Measurements from ENCODE around the gene STPG3.

STPG3 gene

DNA sequence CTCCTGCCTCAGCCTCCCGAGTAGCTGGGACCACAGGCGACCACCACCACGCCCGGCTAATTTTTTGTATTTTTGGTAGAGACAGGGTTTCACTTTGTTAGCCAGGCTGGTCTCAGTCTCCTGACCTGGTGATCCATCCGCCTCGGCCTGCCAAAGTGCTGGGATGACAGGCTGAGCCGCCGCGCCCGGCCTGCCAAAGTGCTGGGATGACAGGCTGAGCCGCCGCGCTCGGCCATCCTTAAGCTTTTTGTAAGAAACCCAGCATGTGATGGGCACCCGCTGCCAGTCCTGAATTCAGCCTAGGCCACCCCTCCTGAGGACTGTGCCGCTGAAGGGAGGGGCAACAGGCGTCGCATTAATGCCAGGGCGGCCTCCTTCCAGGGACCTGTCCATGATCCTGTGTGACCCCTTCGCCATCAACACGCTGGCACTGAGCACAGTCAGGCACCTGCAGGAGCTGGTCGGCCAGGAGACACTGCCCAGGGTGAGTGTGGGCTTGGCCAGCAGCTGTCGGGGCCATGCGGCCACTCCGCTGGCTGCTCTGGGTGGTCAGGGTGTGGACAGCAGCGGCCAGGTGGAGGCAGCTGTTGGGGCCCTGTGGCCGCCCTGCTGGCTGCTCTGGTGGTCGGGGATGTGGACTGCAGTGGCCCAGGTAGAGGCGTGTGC is 14.5 kb downstream of the STPG3 start:
- no peak for DNase-seq (ENCODE audit: low read depth in 2 of 2)

DNA sequence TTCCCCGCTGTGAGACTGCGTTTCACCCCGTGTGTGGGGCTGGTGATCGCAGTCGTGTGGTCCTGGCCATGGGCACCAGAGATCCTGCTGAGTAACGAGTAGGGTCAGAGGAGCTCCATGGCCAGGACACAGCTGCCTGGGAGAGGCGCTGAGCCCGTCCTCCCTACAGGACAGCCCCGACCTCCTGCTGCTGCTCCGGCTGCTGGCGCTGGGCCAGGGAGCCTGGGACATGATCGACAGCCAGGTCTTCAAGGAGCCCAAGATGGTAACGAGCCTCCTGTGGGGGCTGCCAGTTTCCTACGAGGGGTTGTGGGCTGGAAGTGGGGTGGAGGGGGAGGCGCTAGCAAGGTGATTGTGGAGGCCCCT is 15.1 kb downstream of the STPG3 start:
- DNase-seq (ENCODE audit: low read depth in 2 of 2): no peak

DNA sequence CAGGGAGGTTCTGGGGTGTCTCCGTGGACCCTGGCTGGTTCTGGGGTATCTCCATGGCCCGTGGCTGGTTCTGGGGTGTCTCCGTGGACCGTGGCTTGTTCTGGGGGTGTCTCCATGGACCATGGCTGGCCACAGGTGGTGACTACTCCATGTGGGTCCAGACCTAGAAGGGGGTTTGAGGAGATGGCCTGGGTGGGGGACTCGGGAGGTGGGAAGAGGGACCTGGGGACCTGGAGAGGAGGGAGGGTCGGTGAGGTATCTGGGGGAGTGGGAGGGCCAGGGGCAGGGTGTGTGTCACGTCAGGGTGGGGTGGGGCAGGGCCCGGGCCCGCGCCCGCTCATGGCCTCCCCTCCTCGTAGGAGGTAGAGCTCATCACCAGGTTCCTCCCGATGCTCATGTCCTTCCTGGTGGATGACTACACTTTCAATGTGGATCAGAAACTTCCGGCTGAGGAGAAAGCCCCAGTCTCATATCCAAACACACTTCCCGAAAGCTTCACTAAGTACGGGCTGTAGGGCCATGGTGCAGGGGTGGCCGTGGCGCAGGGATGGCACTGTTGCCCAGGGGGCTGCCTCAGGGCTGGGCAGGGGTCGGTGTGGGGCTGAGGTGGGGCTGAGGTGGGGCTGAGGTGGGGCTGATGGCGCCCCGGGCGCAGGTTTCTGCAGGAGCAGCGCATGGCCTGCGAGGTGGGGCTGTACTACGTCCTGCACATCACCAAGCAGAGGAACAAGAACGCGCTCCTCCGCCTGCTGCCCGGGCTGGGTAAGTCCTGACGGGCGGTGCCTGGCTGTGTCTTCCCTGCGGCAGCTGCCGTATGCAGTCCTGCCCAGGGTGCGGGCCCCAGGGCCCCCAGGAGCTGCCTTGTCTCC is 15.7 kb downstream of the STPG3 start:
- no peak for DNase-seq (ENCODE audit: low read depth in 2 of 2)

DNA sequence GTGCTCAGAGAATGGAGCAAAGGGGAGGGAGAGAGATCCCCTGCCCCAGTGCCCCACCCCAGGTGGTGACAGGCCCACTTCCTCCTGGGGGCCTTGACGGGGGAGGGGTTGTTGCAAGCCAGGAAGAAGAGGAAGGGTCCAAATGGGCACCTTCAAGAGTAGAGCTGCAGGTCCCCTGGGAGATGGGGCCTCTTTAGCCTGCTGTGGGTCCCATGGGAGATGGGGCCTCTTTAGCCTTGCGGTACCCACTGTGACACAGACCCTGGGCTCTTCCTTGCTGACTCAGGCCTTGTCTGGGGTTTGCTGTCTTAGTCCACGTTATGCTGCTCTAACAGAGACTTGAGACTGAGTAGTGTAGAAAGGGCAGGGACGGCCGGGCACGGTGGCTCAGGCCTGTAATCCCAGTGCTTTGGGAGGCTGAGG is 16.9 kb downstream of the STPG3 start:
- DNase-seq (ENCODE audit: low read depth in 2 of 2): no peak

DNA sequence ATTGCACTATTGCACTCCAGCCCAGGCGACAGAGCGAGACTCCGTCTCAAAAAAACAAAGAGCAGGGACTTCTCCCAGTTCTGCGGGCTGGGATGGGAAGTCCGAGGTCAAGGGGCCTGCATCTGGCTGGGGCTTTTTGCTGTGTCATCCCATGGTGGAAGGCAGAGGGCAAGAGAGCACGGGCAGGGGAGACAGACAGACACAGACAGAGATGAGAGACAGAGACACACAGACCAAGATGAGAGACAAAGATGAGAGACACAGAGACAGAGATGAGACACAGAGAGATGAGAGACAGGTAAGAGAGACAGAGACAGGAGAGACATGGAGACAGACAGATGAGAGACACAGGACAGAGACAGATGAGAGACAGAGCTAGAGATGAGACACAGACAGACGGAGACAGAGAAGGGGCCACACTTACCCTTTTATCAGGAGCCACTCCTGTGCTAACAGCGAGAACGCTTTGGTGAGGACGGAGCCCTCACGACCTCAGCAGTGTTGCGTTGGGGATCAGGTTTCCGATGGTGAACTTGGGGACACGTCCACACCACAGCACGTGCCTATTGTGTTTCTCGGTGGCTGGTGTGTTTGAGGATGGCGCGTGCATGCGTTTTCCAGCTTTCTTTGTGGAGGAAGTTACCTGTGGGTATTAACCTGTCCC is 17.6 kb downstream of the STPG3 start:
- DNase-seq (ENCODE audit: low read depth in 2 of 2): no peak

GRCh38 chr9:137269231-137269772 is 18.2 kb downstream of the STPG3 start:
- DNase-seq (ENCODE audit: low read depth in 2 of 2): no peak

DNA sequence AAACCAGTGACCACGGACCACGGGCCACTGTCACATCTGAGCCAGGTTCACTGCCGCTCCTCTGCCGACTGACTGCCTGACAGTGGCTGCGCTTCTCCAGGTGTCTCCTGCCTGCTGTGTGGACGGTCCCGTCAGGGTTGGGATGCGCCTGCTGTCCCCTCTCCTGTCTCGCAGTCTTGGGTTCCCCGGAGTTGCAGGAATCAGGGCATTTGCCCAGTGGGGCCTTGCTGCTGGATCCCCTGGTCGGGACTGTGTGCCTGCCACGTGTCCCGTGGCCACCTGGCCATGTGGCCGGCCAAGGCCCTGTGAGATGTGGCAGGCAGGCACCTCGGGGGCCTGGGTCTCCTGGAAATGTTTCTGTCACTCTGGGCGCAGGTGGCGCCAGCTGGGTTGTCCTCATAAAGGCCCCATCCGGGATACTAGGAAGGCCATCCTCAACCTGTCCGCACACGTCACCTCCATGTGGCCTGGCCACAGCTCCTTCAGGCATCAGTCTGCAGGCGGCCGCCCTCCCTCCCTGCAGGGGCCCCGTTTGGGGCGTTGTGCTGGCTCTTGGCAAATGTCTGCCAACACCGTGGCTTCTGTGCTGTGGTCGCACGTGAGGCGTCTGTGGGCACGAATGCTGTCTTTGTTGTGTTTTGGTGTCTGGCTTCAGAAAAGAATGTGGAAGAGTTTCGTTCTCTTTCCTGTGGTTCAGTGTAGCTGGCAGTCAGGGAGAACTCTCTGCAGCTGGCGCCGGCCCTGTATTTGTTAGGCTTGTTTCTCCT is 20.0 kb downstream of the STPG3 start:
- no peak for DNase-seq (ENCODE audit: low read depth in 2 of 2)

DNA sequence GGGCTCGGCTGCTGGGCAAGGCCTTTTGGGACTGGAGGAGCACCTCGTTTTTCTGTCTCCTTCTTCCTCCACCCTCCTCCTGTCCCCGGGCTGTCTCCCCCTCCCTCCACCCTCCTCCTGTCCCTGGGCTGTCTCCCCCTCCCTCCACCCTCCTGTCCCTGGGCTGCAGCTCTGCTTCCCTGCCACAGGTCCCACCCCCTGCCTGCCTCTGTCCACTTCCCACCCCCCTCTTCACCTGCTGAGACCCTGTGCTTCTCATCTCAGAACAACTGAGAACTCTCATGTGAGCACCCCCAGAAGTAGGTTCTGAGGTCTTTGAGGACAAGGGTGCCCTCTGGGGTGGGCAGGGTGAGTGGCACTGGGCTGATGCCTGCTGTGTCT is 20.6 kb downstream of the STPG3 start:
- no peak for DNase-seq (ENCODE audit: low read depth in 2 of 2)

GRCh38 chr9:137272241-137273094 is 21.4 kb downstream of the STPG3 start:
- DNase-seq (ENCODE audit: low read depth in 2 of 2): no peak

GRCh38 chr9:137273095-137273490 is 22.0 kb downstream of the STPG3 start:
- DNase-seq (ENCODE audit: low read depth in 2 of 2): no peak

DNA sequence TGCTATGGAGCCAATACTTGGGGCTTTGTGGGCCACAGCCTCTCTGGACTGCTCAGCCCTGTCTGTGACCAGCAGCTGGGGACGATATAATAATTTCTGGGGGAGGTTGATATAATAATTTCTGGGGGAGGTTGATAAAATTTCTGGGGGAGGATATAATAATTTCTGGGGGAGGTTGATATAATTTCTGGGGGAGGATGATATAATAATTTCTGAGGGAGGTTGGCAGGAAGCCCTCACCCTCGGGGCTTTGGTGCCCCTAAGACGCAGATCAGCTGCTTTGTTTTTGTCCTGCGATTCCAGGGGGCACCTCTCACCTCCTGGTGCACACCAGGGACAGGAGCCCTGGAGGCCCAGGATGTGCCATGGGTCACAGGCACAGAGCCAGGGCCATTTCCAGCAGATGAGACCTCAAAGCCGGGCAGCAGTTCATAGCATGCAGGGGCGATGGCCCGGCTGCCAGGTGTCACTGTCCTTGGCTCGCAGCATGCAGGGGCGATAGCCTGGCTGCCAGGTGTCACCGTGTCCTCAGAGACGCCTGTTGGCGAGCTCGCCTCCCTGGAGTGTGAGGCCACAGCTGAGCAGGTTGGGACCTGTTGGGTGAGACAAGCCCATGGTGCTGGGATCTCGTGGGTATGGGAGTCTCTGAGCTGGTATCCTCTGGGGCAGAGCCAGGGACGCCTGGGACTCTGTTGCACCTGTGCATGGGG is 22.7 kb downstream of the STPG3 start:
- DNase-seq (ENCODE audit: low read depth in 2 of 2): no peak

DNA sequence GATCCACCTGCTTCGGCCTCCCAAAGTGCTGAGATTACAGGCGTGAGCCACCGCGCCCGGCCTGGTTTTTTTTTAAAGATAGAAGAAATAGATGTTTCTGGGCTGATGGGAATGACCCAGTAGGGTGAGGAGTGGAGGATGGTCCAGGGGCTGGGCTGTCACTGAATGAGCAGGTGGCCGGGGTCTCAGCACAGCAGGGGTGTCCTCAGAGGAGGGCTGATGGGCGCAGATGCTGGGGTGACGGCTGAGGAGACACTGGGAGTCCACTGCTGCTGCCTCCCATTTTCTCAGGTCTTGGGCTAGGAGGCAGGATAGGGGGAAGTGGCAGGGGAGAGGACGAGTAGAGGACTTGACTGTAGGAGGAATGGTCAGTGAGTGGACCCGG is 24.1 kb downstream of the STPG3 start:
- no peak for DNase-seq (ENCODE audit: low read depth in 2 of 2)

DNA sequence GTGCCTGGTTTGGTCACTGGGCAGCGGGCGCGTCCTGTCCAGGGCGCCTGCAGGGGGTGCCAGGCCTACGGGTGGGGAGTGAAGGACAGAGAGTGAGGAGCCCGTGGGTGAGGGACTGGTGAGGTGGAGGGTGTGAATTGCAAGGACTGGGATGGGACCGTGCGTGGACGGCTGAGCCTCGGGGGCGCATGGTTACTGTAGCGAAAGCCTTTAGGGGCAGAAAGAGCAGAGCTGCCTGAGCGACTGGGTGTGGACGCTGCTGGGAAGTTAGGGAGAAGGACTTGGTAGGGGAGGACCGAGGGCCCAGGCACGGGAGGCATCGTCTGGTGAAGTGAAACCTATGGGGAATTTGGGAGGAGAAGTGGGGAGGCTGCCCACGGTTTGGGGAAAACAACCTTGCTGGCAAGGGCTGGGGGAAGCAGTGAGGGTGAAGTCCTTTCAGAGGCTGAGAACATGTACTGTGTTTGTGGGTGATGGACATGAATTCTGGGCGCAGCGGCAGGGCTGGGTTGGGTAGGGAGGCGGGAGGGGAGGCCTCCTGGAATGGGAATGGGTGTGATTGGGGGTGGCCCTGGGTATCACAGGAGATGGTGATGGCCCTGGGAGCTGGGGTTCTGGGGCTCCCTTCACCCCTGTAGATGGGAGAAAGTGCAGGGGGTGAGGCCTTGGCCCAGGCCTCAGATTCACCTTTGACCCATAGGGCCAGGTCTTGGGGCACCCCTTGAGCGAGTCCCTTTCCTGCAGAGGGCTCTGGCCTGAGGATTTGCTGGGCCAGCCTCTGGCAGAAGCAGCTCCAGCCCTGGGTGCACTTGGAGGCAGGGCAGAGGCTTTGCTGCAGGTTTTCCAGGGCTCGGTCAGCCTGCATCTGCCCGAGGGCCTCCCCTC is 24.7 kb downstream of the STPG3 start:
- DNase-seq (ENCODE audit: low read depth in 2 of 2): no peak

DNA sequence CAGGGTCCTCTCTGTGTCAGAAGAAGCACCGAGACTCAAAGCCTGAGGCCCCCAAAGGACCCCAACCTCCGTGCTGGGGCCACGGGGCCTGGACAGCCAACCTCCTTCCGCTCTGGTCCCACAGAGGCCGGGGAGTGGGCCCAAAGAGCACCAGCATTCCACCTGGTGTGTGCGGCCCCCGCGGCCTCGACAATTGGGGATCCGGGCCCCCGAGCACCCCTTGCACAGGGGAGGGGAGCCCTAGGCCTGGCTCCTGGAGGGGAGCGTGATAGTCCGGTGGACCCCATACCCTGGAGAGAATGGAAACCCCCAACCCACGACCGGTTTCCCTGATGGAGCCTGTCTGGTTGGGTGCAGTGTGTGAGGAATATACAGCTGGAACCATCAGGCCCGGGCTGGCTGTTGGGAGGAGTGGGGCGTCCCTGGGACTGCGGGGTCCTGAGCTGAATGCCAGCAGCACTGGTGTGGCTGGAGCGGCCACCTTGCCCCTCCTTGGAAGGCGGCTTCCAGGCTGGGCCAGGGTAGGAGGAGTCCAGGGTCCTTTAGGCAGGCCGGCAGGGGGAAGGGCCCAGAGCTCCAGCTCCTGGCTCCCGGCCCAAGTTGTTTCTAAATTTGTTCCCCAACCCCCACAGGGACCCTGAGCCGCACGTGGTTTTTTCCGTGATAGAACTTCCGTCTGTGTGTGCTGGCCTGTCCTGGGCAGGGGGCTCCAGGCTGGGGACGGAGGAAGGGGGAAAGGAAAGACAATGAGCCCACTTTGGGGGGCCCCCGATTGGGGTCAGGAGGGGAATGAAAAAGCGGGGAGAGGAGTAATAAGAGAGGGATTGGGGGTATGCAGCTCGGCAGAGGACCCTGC is 25.6 kb downstream of the STPG3 start:
- DNase-seq (ENCODE audit: low read depth in 2 of 2): no peak

DNA sequence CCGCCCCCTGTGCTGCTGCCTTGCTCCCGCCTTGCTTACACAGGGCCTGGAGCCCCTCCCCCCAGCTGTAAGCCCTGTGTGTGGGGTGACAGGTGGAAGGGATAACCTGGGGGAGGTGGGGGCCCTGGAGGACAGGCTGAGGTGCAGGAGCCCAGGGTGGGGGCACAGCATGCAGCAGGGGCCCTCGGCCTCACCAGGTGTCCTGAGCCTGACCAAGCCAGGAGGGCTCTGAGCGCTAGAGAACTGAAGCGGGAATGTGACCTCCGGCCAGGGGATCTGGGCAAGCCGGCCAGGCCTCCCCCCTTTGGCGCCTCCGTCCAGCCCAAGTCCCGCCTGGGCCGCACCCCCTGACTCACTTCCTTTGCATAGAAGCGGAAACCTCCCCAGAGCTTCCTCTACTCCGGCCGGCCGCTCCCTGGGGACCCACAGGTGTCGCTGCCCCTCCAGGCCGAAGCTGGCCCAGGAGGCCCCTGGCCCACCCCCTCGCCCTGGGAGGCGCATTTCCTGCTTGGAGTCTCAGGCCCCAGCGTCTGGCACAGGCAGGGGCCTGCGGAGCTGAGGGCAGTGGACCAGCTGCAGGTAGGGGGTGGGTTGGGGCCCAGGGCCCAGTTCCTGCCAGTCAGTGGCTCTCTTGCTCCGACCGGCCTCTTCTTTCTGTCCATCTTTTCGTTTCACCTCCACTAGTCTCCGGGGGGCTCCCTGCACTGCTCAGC is 26.4 kb downstream of the STPG3 start, which contains the start of gene TOR4A:
TOR4A (plus strand) TSS at position 398 of the 713 bp plus-strand sequence. CDS start 964 bp downstream, outside the sequence.
- DNase-seq (ENCODE audit: low read depth in 2 of 2): no peak

GRCh38 chr9:137278061-137278701 is 27.1 kb downstream of the STPG3 start:
- DNase-seq (ENCODE audit: low read depth in 2 of 2): no peak
